ENCODE results near the gene BHLHE23.

The BHLHE23 gene

GRCh38 chr20:62971950-62972844, 34.6 kb downstream of the BHLHE23 start:
- TF ChIP-seq CTCF (IDR thresholded peaks at IDR 0.05; ENCODE audit: low read depth, low read length, missing control alignments) = peak; percentile 83
- DNase-seq (ENCODE audit: extremely low read depth, low read depth) = peak; percentile 39
- no peak overlapping the region for H3K4me3 ChIP-seq (replicated peaks; ENCODE audit: low read depth, low read length)

GRCh38 chr20:62971211-62971949, 35.4 kb downstream of the BHLHE23 start:
- no peak for DNase-seq (ENCODE audit: extremely low read depth, low read depth)
- H3K4me3 ChIP-seq (replicated peaks; ENCODE audit: low read depth, low read length) = no peak overlapping the region
- no peak for TF ChIP-seq CTCF (IDR thresholded peaks at IDR 0.05; ENCODE audit: low read depth, low read length, missing control alignments)

- TF ChIP-seq CTCF (IDR thresholded peaks at IDR 0.05; ENCODE audit: low read depth, low read length, missing control alignments) = no peak
- H3K4me3 ChIP-seq (replicated peaks; ENCODE audit: low read depth, low read length) = no peak overlapping the region
- no peak for DNase-seq (ENCODE audit: extremely low read depth, low read depth)
These were observed 36.2 kb downstream of the BHLHE23 start for GRCh38 chr20:62970307-62971210.

GRCh38 chr20:62969939-62970306, 36.8 kb downstream of the BHLHE23 start:
- H3K4me3 ChIP-seq (replicated peaks; ENCODE audit: low read depth, low read length) = no peak overlapping the region
- no peak for TF ChIP-seq CTCF (IDR thresholded peaks at IDR 0.05; ENCODE audit: low read depth, low read length, missing control alignments)
- DNase-seq (ENCODE audit: extremely low read depth, low read depth) = no peak

- TF ChIP-seq CTCF (IDR thresholded peaks at IDR 0.05; ENCODE audit: low read depth, low read length, missing control alignments) = no peak
- no peak overlapping the region for H3K4me3 ChIP-seq (replicated peaks; ENCODE audit: low read depth, low read length)
- DNase-seq (ENCODE audit: extremely low read depth, low read depth) = no peak
These were observed 37.5 kb downstream of the BHLHE23 start for GRCh38 chr20:62969179-62969760.

All from HFF-Myc (cell line).